Omental fat pad (tissue), 4 donors: ENCODE data around the gene TTLL11. TPM values are rescaled to one million over a fixed set of nuclear protein-coding genes. Genes with fewer than 3 reads are reported as not detected.

Source experiments
- ATAC-seq: fragments of 150-250 bp; one replicate; pipeline ENCODE4 v1.9.1; 2016; ENCODE audit warnings: mild to moderate bottlenecking, moderate library complexity; ENCODE audit not compliant: low FRiP score
- DNase-seq: peaks from one replicate; pipeline ENCODE4 v3.0.0-alpha.2; 2019; ENCODE audit warnings: low spot score
- total RNA-seq, 4 donors: library from RNA; depleted of rRNA; stranded (reverse); fragments of >200 nt; gene quantifications; one replicate each; pipeline ENCODE4 v1.1.0, GENCODE V29; 2016
- TF ChIP-seq, protein P1 (sequence below), 3 donors: fragments of 450-650 bp; IDR thresholded peaks; one replicate each; pipeline ENCODE4 v1.5.1; 2016 to 2017; ENCODE audit warnings: antibody characterized with exemption in 3 of 3, mild to moderate bottlenecking in 3 of 3, moderate library complexity in 2 of 3

The TTLL11 gene
- total RNA-seq, 4 donors from 2014 or later: 7.0 to 16.0 (median 10.2) TPM

DNA sequence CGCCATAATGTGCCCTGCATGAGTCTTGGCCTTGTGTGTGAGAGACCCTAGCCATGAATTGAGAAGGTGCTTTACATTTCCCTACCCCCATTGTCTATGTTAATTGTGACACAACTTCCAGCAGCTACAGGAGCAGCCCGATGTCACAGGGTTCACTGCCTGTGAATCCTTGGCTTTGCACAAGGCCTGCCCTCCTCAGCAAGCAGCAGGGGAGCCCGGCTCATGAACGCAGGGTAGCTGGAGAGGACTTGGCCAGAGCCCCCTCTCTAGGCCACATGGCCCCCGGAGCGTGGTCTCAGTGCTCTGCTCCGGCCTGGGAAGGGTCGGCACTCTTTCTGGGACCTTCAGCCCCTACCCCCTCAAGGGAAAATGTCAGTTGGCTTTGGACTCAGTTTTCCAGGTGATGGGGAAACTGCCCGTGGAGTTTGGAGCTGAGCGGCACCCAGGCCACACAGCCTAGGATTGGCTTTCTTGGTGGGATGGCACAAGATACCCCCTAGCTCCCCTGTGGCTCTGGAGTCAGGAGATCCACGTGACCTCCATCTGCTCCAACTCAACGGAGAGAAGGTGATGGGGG lies 280.9 kb downstream of the TTLL11 start:
- no peak for DNase-seq
- TF ChIP-seq, protein P1, sequence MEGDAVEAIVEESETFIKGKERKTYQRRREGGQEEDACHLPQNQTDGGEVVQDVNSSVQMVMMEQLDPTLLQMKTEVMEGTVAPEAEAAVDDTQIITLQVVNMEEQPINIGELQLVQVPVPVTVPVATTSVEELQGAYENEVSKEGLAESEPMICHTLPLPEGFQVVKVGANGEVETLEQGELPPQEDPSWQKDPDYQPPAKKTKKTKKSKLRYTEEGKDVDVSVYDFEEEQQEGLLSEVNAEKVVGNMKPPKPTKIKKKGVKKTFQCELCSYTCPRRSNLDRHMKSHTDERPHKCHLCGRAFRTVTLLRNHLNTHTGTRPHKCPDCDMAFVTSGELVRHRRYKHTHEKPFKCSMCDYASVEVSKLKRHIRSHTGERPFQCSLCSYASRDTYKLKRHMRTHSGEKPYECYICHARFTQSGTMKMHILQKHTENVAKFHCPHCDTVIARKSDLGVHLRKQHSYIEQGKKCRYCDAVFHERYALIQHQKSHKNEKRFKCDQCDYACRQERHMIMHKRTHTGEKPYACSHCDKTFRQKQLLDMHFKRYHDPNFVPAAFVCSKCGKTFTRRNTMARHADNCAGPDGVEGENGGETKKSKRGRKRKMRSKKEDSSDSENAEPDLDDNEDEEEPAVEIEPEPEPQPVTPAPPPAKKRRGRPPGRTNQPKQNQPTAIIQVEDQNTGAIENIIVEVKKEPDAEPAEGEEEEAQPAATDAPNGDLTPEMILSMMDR (IDR thresholded peaks at IDR 0.05): no peak
- no peak for ATAC-seq

DNA sequence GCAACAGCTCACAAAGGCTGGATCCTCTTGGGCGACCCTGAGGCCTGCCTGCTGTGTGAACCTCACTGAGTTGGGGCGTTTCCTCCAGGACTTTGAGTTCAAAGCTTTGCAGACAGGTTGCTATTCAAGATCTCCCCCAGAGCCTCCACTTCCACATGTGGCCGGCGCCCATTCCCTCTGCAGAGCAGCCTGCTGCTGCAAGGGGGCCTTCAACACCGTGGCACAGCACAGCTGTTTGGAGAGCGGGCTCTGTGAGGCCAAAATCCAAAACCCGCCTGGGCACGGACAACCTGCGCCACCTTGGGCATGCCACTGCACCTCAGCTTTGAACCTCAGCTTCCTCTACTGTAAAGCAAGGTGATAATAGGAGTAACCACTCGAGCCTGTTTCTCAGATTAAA lies 281.4 kb downstream of the TTLL11 start:
- DNase-seq: no peak
- no peak for ATAC-seq
- TF ChIP-seq, protein P1 (IDR thresholded peaks at IDR 0.05): no peak

DNA sequence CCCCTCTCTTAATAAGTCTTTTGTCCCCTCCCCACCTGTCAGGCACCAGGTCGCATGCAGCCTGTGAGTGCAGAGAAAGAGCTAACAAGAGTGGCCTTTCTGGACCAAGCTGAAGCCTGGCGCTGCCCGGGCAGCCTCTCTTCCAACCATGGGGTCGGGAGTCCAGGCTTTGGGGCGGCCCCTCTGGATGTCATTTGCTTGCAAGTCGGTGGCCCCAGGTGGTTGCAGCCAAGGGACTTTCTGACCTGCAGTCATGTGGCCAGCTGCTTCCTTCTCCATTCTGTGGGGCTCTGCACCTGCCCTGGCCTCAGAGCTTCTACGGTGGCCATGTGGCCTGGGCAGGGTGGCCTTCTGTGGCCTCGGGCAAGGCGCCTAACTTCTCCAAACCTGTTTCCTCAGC lies 282.0 kb downstream of the TTLL11 start:
- TF ChIP-seq, protein P1 (IDR thresholded peaks at IDR 0.05): no peak
- DNase-seq (no peak), ATAC-seq (no peak)

DNA sequence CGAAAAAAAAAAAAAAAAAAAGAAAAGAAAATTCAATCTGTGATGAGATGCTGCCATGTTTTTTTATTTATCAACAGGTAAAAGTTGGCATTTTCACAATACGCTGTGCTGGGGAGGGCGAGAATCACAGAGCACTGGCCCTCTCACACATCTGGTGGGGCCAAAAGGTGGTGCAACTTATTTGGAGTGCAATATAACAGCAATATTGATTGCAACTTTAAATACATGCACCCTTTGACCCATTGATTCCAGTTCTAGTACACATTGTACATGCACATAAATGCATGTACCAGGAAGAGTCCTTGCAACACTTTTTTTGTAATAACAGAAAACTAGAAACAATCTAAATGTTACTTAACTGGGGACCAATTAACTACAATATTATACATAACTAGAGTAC lies 282.6 kb downstream of the TTLL11 start:
- TF ChIP-seq, protein P1 (IDR thresholded peaks at IDR 0.05): no peak
- no peak for ATAC-seq
- no peak for DNase-seq

DNA sequence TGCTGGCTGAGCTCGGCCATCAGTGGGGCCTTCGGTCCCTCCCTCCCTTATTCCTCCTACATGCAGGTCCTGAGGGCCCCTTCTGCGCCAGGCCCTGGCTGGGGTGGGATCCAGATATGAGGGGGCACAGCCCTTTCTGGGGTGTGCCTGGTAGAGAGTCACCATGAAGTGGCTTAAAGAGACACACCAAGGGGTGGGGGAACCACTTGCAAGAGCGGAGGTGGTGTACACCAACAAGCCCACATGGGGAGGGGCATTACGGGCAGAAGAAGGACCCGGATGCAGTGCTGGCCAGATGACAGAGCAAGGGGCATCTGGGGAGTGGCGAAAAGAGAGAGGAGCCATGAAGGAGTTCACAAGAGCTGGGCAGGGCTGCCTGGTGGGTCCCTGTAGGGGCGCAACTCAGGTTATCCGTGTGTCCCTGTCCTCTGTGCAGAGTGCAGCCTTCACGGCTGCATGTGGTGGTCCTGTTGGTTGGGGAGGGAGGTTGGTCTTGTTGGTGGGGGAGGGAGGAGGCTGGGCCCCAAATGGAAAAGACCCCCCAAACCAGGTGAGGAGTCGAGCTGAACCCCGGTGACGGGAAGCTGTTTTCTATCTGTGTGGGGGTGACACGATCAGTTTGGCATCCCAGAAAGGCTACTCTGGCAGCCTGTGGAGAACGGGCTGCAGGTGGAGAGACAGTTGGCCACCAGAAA lies 283.6 kb downstream of the TTLL11 start:
- TF ChIP-seq, protein P1 (IDR thresholded peaks at IDR 0.05): no peak
- no peak for DNase-seq
- no peak for ATAC-seq

- DNase-seq (no peak), ATAC-seq (no peak)
- TF ChIP-seq, protein P1 (IDR thresholded peaks at IDR 0.05): no peak
Observed at GRCh38 chr9:121808781-121809180, 284.3 kb downstream of the TTLL11 start.

GRCh38 chr9:121807823-121808278 lies 285.3 kb downstream of the TTLL11 start:
- ATAC-seq (no peak), DNase-seq (no peak)
- TF ChIP-seq, protein P1 (IDR thresholded peaks at IDR 0.05): no peak
